GM21528 (cell line): ENCODE results near the gene GPR132.
"Not testable (repeated sequence)": the region's sequence is repeated elsewhere in the genome, so short reads cannot be mapped to it uniquely, and the experiment has no call there.

Source experiments
- ATAC-seq: cut with Tn5 transposase; IDR thresholded peaks from one replicate; pipeline ENCODE4 v1.9.1; 2021; ENCODE audit warnings: mild to moderate bottlenecking, moderate library complexity; ENCODE audit not compliant: unreplicated experiment, low FRiP score

The GPR132 gene, protein sequence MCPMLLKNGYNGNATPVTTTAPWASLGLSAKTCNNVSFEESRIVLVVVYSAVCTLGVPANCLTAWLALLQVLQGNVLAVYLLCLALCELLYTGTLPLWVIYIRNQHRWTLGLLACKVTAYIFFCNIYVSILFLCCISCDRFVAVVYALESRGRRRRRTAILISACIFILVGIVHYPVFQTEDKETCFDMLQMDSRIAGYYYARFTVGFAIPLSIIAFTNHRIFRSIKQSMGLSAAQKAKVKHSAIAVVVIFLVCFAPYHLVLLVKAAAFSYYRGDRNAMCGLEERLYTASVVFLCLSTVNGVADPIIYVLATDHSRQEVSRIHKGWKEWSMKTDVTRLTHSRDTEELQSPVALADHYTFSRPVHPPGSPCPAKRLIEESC

DNA sequence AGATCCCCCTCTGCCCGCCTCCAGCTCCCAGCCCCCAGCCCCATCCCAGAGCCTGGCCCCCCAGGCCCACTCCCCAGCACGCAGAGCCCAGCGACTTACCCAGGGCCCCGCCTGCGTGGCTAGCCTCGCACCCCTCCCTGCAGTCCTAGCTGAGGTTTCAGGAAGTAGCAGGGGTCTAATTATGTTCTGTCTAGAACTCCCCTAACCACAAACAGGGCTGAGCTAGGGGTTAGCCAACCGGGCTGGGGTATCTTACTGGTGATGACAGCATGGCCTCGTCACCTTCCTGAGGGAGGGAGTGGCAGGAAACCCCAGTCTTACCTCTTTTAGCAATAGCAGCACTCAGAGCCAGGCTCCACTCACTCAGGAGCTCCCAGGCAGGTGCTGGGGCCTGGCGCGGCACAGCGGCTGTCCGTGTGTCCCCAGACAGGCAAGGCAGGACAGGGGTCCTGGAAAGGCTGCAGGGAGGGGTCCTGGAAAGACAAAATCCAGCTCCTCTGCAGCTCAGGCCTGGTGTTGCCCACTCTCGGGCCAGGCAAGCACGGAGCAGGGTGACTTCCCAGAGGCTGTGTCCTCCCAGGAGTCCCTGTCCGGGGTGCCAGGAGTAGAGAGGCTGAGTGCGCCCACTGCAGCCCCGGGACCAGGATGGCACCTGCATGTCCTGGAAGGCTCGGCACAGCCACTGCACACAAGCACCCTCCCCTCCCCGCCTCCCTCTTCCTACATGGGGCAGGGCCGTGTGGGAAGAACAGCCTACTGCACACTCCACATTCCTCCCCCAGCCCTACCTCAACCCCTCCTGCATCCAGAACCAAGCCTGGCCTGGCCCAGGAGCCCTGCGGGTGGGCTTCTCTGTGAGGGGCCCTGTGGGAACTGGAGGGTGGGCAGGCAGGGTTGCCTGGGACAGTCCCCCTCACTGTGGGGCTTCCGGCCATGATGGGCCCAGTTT lies at the start of gene GPR132:
Gene GPR132, minus strand, starts transcription at position 151 of the 949 bp plus-strand sequence. CDS start 10,010 bp downstream, outside the sequence.
- ATAC-seq = peak; percentile 48

DNA sequence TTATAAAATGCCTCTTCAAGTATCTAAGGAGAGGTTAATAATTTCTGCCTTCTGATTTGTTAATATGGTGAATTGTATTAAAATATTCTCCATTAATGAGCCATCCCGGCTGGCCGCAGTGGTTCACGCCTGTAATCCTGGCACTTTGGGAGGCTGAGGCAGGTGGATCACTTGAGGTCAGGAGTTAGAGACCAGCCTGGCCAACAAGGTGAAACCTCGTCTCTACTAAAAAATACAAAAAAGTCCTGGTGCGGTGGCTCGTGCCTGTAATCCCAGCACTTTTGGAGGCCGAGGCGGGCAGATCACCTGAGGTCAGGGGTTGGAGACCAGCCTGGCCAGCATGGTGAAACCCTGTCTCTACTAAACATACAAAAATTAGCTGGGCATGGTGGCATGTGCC lies 44.0 kb upstream of the GPR132 start:
- not testable (repeated sequence) for ATAC-seq

DNA sequence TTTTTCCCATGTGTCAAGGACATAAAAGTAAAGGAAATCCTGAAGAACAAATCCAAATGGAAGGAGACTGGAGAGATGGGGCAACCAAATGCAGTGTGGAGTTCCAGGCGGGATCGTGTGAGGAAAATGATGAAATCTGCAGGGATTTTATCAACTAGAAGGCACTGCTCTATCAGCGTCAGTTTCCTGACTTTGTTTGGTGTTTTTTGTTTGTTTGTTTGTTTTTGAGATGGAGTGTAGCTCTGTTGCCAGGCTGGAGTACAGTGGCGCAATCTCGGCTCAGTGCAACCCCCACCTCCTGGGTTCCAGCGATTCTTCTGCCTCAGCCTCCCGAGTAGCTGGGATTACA lies 43.3 kb upstream of the GPR132 start:
- ATAC-seq = no peak

DNA sequence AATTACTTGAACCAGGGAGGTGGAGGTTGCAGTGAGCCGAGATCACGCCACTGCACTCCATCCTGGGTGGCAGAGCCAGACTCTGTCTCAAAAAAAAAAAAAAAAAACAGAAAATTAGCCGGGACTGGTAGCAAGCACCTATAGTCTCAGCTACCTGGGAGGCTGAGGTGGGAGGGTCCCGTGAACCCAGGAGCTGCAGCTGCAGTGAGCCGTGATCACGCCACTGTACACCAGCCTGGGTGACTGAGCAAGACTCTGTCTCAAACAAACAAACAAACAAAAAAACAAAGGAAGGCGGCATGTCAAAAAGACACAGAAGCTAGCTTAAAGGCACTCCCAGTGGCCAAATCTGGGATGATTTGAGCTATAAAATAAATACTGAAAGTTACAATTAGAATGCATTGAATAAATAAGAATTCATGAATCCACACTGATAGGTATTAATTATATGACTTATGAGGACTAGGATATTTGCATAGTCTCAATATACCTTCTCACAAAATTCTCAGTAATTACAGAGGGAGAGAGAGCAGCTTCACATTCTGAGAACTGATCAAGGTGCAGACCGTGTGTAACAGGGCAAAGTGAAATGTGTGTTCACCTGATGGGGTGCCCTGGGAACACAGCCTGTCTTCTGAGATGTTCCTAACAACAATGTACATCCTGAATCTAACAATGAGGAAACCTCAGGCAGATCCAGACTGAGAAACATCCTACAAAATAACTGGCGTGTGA lies 42.7 kb upstream of the GPR132 start:
- no peak for ATAC-seq

DNA sequence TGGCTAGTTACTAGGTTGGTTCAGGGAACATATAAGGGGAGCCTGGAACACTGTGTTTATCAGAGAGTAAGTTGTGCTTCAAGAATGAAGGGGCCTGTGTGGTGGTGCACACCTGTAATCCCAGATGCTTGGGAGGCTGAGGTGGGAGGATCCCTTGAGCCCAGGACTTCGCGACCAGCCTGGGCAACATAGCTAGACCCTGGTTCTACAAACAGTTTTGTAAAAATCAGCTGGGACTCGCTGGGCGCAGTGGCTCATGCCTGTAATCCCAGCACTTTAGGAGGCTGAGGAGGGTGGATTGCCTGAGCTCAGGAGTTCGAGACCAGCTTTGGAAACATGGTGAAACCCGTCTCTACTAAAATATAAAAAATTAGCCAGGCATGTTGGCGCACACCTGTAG lies 42.1 kb upstream of the GPR132 start:
- no peak for ATAC-seq

DNA sequence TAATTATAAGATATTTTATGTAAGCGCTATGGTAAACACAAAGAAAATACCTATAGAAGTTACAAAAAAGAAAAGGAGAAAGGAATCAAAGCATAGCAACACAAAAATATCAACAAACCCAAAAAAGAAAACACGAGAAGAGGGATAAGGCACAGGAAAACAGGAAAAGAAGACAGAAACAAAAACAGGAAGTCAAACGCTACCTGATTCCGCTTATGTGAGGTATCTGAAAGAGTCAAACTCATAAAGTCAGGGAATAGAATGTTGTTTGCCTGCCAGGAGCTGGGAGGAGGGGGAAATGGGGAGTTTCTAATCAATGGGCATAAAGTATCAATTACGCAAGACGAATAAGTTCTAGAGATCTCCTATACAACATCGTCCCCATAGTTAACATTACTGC lies 39.9 kb upstream of the GPR132 start:
- no peak for ATAC-seq

DNA sequence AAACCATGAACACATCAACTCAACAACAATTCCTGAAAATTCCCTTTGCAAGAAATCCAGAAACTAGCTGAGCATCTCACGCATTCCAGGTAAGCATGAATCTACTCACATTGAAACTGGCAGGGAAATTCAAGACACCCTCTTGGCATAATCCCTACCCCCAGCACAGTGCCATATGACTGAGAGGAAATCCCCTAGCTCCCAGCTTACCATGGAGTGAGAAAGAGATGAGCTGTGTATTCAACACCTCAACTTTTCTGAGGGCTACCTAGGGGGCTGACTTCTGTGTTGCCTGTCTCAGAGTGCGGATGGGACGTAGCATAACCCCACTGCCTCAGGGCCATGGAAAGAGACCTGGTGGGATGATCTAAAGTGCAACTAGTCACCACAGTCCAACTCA lies 37.7 kb upstream of the GPR132 start:
- ATAC-seq = no peak

DNA sequence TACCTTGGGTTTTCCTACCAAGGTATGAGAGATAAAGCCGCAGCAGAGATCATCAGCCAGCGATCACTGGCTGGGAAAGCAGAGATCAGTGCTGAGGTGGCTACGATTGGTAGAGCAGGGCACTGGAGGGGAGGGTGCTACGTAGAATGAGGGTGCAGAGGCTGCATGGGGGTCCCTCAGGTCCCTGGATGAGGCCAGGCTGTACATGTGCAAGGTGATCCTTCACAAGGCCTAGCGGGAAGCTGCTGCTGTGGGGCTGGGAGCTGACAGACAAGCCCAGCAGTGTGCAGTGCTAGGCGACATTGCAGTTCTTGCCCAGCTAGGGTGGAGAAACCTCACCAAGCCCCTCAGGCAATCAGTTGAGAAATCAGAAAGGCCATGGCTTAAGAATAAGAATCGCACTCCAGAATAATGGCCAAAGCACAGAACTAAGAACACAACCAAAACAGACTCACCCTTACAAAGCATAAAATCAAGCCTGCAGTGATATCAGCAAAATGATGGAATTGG lies 37.2 kb upstream of the GPR132 start:
- ATAC-seq = no peak

DNA sequence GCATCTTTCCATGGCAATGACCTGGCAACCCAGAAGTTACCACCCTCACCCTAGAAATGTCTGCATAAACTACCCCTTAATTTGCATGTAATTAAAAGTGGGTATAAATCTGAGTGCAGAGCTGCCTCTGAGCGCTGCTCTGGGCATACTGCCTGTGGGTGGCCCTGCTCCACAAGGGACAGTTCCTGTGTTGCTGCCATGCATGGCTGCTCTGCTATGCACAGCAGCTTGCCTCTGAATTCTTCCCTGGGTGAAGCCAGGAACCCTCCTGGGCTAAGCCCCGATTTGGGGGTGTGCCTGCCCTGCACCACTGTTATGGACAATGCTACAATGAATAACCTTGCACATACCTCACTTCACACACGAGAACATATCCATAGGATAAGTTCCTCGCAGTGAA lies 35.7 kb upstream of the GPR132 start:
- no peak for ATAC-seq

DNA sequence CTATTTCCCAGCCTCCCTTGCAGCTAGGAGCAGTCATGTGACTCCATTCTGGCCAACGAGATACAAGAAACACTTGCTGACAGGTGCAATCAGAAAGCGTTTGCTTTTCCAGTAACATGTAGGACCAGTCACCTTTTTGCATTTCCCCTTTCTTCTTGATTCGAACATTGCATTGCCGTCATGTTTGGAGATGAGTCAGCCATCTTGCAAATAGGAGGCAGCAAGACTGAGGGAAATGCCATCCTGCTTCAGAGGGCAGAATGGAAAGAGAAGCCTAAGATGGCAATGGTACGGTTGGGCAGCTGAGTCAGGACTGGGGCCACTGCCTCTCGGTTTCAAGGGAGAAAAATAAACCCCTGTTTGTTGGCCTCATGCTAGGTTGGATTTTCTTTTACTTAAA lies 34.5 kb upstream of the GPR132 start:
- no peak for ATAC-seq

DNA sequence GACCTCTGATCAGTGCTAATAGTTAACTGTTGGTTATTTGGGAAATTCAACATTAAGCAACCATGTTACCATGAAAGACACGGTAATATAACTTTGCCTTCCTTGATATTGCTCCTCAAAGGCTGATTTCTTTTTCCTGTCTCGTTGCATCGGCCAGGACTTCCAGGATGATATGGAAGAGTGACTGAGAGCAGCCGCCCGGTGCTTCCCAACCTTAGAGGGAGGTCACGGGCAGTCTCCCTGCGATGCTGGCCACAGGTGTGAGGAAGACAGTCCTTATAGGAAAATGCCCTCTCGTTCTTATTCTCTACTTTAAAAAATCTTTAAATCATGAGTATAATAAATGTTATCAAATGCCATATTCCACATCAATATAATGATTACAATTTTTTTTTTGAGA lies 33.1 kb upstream of the GPR132 start:
- ATAC-seq = no peak

DNA sequence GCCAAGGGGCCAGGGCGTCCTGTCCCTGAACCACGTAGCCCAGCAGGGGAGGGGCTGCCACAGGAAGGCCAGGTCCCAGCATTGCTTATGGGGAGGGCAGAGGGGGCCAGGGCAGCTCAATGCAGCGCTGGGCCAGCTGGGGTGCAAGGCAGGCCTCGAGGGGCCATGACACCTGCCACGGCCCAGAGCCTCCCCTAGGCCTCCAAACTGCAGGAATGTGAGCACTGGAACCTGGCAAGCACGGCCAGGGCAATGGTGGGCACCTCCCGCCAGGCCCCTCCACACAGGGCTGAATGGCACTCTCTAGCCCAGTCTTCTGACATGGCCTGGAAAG lies 32.5 kb upstream of the GPR132 start:
- no peak for ATAC-seq

DNA sequence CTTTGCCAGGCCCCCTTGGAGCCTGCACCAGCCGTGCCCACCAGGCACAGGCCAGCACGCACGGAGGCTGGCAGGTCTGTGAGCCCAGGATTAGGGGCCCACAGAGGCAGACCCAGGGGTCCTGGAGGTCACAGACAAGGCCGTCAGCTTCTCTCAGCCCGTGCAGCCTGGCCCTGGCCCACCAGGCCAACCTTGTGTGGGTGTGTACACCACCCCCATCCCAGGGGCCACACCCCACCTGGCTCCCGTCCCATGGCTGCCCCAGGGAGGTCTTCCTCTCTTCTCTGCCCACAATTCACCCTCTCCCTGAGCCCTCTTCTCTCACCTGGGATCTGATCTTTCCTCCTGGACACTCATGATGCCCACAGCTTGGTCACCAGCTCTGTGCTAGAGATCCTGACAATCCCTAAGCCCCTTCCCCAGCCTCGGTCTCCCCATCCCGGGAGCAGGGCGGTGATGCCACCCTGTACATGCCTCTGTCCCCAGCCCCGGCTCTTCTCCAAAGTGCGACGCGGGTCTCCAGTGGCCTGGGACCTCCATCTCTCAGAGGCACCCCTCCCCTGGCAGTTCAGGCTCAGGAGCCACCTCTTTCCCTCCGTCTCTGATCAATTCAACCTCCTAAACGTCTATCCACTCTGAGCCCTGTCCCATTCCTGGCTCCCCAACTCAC lies 31.1 kb upstream of the GPR132 start:
- no peak for ATAC-seq

DNA sequence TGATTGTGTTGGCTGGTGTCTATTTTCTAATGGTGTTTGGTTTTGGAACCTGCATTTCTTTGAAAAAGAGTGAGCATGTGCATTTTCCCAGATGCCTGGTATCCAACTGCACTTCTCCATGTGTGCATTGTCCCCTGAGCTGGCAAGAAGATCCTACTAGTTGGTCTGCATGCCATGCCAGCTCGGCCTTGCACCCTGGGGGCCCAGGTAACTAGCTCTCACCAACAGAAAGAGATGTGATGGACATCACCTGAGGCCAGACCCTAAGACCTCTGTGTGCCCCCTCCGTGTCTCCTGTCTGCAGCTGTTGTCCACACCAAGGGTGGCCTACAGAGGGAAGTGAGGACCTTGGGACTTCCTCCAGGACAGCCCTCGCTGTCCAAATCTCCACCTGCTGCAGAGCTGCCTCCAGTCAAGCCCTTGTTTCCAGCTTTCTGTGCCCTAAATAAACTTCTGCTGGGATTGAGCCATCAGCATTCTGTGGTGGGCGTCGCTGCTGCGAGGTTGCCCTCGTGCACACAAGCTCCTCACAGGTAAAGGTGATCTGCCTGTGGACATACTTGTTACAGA lies 30.1 kb upstream of the GPR132 start:
- ATAC-seq = no peak

DNA sequence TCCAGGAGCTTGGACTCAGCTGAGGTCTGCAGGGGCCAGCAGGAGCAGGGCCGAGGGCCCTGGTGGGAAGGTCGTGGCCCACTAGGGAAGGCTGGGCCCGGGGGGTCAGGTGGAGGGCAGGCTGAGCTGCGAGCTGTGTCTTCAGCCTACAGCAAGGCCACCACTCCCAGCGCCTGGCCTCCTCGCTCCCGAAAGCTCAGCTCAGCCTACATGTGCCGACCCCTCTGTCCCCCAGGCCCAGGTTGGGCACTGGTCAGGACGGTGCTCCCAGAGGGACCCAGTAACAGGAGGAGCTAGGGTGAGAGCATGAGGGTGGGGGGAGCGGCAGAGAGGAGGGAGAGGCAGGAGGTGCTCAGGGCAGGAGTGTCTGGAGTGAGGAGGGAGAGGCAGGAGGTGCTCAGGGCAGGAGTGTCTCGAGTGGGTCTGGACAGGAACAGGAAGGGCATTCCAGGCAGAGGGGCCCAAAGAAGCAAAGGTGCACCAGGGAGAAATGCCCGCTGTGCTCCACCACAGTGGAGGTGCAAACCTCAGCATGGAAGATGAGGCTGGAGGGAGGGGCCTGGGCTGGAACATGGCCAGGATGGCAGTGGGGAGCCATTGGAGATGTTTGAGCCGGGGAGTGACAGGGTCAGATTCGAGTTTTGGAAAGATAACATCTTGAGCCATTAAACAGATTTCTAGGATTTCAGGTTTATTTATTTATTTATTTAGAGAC lies 29.1 kb upstream of the GPR132 start:
- no peak for ATAC-seq

DNA sequence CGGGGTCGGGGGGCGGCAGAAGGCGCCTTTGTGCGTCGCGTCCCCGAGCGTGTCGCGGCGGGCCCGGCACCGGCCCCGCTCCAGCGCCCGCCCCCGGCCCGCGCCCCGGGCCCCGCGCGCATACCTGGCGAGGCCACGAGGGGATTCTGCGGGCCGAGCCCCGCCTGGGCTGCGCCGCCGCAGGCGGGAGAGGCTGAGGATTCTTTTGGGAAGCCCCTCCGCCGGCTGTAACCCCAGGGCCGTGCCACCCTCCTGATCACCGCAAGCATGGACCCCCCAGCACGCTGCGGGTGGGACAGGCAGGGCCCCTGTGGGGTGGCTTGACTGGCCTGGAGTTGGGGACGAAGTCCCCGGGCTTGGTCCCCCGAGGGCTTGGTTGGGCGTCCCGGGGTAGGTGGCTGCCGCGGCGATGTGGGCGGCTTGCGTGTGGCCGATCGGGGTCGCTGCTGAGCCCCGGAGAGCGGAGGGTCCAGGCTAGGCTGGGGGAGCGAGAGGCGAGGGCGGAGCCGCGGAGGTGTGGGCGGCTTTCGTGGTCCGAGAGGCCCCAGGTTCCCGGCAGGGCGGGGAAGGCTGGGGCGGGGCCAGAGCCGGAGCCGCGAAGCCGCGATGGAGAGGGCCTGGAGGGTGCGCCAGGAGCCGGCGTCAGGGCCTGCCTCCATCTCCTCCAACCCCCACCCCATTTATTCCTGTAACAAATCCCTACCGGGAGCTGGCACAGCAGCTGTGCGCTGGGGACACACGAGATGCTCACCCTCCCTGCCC lies 28.4 kb upstream of the GPR132 start:
- ATAC-seq = no peak

DNA sequence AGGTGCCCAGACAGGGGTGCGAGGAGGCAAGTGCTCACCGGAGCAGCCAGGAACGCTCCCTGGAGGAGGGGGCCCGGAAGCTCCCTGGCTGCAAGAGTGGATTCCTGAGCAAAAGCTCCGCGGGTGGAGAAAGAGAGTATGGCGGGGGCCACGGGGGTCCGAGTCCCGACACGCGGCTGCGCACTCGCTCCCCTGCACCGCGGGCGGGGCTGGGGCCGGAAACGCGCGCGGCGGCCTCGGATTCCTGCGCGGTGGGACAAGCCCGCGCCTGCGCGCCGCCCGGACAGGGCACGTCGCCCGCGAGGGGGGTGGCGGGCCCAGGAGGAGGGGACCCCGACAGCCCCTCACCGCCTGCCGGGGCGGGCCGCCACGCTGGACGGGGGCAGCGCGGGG lies 27.8 kb upstream of the GPR132 start:
- no peak for ATAC-seq

DNA sequence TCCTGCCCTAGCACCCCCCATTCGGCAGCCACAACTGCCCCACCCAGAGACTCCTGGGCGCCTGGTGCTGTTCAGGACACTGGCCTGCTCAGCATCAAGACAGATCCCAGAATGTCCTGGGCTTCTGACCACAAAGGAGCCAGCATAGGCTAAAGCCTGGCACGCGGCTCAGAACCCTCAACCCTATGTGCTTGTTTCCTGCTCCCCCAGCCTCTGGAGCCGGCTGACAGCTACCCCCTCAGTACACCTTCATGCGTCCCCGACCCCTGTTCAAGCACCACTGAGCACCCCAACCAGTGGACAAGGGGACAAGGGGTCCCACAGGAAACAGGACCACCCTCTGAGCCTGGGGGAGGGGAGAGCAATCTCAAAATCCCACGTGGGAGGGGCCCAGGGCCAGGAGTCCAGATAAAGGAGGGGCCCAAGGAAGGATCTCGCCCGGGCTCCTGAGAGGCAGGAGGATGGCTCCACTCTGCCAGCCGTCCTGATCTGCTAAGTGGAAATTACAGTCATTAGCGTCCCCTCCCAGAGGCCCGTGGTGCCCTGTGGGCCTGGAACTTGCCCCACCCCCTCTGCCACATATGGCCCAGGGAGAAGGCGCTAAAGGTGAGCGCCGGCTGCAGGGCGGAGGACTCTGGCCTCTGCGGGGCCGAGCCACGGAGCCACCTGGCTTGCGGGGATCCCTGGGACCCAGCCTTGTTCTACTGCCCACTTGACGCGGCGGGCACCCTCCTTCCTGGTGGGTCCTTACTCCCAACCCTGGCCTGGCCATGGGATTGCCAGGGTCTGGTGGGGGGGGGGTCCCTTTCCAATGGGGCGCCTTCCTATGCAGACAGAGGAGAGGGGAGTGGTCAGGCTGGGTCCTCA lies 27.2 kb upstream of the GPR132 start:
- no peak for ATAC-seq
